Measurements from ENCODE around the gene FCRLB.
"Not testable (repeated sequence)": the region's sequence is repeated elsewhere in the genome, so short reads cannot be mapped to it uniquely, and the experiment has no call there.

FCRLB gene

GRCh38 chr1:161706482-161707347 lies 14.6 kb upstream of the FCRLB start, which contains the start of gene FCRLA:
TSS of gene FCRLA (plus strand) at chr1:161707229. CDS start at chr1:161707265, 36 bp downstream.
- Mint-ChIP-seq H3K36me3 (no peaks in the 10 kb centered on the region), H3K4me3 (no peak within 1 kb of the TSS), H3K27ac (no peak within 1 kb of the TSS), H3K4me1 (no peaks in the 10 kb centered on the region), H3K27me3 (no peaks in the 10 kb centered on the region), H3K9me3 (no peaks in the 10 kb centered on the region)

GRCh38 chr1:161707503-161707902 lies 13.8 kb upstream of the FCRLB start:
- Mint-ChIP-seq H3K27me3 (no peaks in the 10 kb centered on the region), H3K27ac (no peak overlapping the region), H3K4me1 (no peaks in the 10 kb centered on the region), H3K4me3 (no peak overlapping the region), H3K9me3 (no peaks in the 10 kb centered on the region), H3K36me3 (no peaks in the 10 kb centered on the region)

GRCh38 chr1:161709373-161709772 lies 12.0 kb upstream of the FCRLB start:
- Mint-ChIP-seq H3K36me3 (no peaks in the 10 kb centered on the region), H3K4me1 (no peaks in the 10 kb centered on the region), H3K27me3 (no peaks in the 10 kb centered on the region), H3K27ac (no peak overlapping the region), H3K4me3 (no peak overlapping the region), H3K9me3 (no peaks in the 10 kb centered on the region)

GRCh38 chr1:161710560-161710959 lies 10.8 kb upstream of the FCRLB start:
- Mint-ChIP-seq H3K27me3 (no peaks in the 10 kb centered on the region), H3K36me3 (no peaks in the 10 kb centered on the region)

GRCh38 chr1:161718559-161719324 lies 2.6 kb upstream of the FCRLB start:
- Mint-ChIP-seq H3K27me3 (no peaks in the 10 kb centered on the region), H3K27ac (no peak overlapping the region), H3K4me1 (peaks cover 5% of the 10 kb centered on the region), H3K9me3 (no peaks in the 10 kb centered on the region), H3K36me3 (no peaks in the 10 kb centered on the region), H3K4me3 (no peak overlapping the region)

More at GRCh38 chr1:161710560-161710959, 10.8 kb upstream of the FCRLB start:
- Mint-ChIP-seq H3K9me3 (no peaks in the 10 kb centered on the region), H3K4me3 (no peak overlapping the region), H3K4me1 (no peaks in the 10 kb centered on the region), H3K27ac (no peak overlapping the region)

- no peak overlapping the region for H3K4me3 Mint-ChIP-seq
- no peaks in the 10 kb centered on the region for H3K36me3 Mint-ChIP-seq
- no peaks in the 10 kb centered on the region for H3K9me3 Mint-ChIP-seq
- H3K27me3 Mint-ChIP-seq = no peaks in the 10 kb centered on the region
- peaks cover 5% of the 10 kb centered on the region for H3K4me1 Mint-ChIP-seq
- H3K27ac Mint-ChIP-seq = no peak overlapping the region
Observed at GRCh38 chr1:161719325-161719611, 2.1 kb upstream of the FCRLB start.

- Mint-ChIP-seq H3K4me1 (peaks cover 10% of the 10 kb centered on the region), H3K27me3 (peaks cover under 1% of the 10 kb centered on the region), H3K9me3 (no peaks in the 10 kb centered on the region), H3K27ac (no peak overlapping the region), H3K4me3 (no peak overlapping the region), H3K36me3 (no peaks in the 10 kb centered on the region)
Observed at GRCh38 chr1:161720422-161720821, 922 bp upstream of the FCRLB start.

GRCh38 chr1:161721738-161722343 lies 497 bp downstream of the FCRLB start:
- peaks cover 18% of the 10 kb centered on the region for H3K4me1 Mint-ChIP-seq
- H3K36me3 Mint-ChIP-seq = no peaks in the 10 kb centered on the region
- H3K4me3 Mint-ChIP-seq = no peak overlapping the region
- no peak overlapping the region for H3K27ac Mint-ChIP-seq
- H3K9me3 Mint-ChIP-seq = no peaks in the 10 kb centered on the region
- H3K27me3 Mint-ChIP-seq = peaks cover 6% of the 10 kb centered on the region

GRCh38 chr1:161722406-161722805 lies 1.1 kb downstream of the FCRLB start:
- H3K27me3 Mint-ChIP-seq = peaks cover 6% of the 10 kb centered on the region
- no peak overlapping the region for H3K4me3 Mint-ChIP-seq
- peaks cover 19% of the 10 kb centered on the region for H3K4me1 Mint-ChIP-seq
- H3K27ac Mint-ChIP-seq = peak overlapping the region; percentile 46
- H3K36me3 Mint-ChIP-seq = no peaks in the 10 kb centered on the region
- no peaks in the 10 kb centered on the region for H3K9me3 Mint-ChIP-seq

- peaks cover 6% of the 10 kb centered on the region for H3K27me3 Mint-ChIP-seq
- no peak overlapping the region for H3K4me3 Mint-ChIP-seq
- no peaks in the 10 kb centered on the region for H3K36me3 Mint-ChIP-seq
- no peak overlapping the region for H3K27ac Mint-ChIP-seq
- no peaks in the 10 kb centered on the region for H3K9me3 Mint-ChIP-seq
- H3K4me1 Mint-ChIP-seq = peaks cover 30% of the 10 kb centered on the region
Observed at GRCh38 chr1:161723459-161724141, 2.3 kb downstream of the FCRLB start.

- not testable (repeated sequence) for H3K9me3 Mint-ChIP-seq
Observed at GRCh38 chr1:161725258-161725907, 4.0 kb downstream of the FCRLB start.

GRCh38 chr1:161725908-161726472 lies 4.6 kb downstream of the FCRLB start:
- Mint-ChIP-seq H3K4me3 (peak overlapping the region; percentile 90), H3K27ac (peak overlapping the region; percentile 53), H3K27me3 (peaks cover 6% of the 10 kb centered on the region), H3K4me1 (peaks cover 48% of the 10 kb centered on the region), H3K9me3 (no peaks in the 10 kb centered on the region), H3K36me3 (no peaks in the 10 kb centered on the region)

More at GRCh38 chr1:161725258-161725907, 4.0 kb downstream of the FCRLB start:
- not testable (repeated sequence) for H3K27me3 Mint-ChIP-seq, H3K27ac Mint-ChIP-seq, H3K36me3 Mint-ChIP-seq
- Mint-ChIP-seq H3K4me1 (peaks cover 42% of the 10 kb centered on the region), H3K4me3 (peak overlapping the region; percentile 90)

GRCh38 chr1:161726473-161727255 lies 5.3 kb downstream of the FCRLB start:
- Mint-ChIP-seq H3K9me3 (no peaks in the 10 kb centered on the region), H3K27me3 (peaks cover 6% of the 10 kb centered on the region), H3K27ac (peak overlapping the region; percentile 53), H3K36me3 (no peaks in the 10 kb centered on the region), H3K4me1 (peaks cover 55% of the 10 kb centered on the region), H3K4me3 (peak overlapping the region; percentile 96)

GRCh38 chr1:161727256-161727924 lies 6.0 kb downstream of the FCRLB start:
- H3K36me3 Mint-ChIP-seq = no peaks in the 10 kb centered on the region
- H3K4me1 Mint-ChIP-seq = peaks cover 56% of the 10 kb centered on the region
- no peaks in the 10 kb centered on the region for H3K9me3 Mint-ChIP-seq
- H3K27me3 Mint-ChIP-seq = peaks cover 6% of the 10 kb centered on the region
- H3K4me3 Mint-ChIP-seq = peak overlapping the region; percentile 96
- peak overlapping the region; percentile 91 for H3K27ac Mint-ChIP-seq
